DMS153 treated with DMSO at 0.1 percent for 48 hours (cell line): ENCODE measurements around the gene OR2T12.
"Not testable (repeated sequence)": the region's sequence is repeated elsewhere in the genome, so short reads cannot be mapped to it uniquely, and the experiment has no call there.

ENCODE experiments used
- DNase-seq: peaks from one replicate; lab custom pipeline; 2025; ENCODE audit not compliant: unreplicated experiment; lab: John Stamatoyannopoulos, UW

Gene OR2T12

GRCh38 chr1:248303324-248303723, at the start of gene OR2T12:
TSS of gene OR2T12 (minus strand) at chr1:248303424. CDS start at chr1:248295578, 7,846 bp downstream.
- DNase-seq, result no peak

- no peak for DNase-seq
Observed at GRCh38 chr1:248348475-248348874, 45.3 kb upstream of the OR2T12 start, which contains the start of gene OR14C36. TSS of gene OR14C36 (plus strand) at chr1:248348775. CDS start at chr1:248348775, 0 bp downstream.

- no peak for DNase-seq
Observed at GRCh38 chr1:248343451-248343850, 40.2 kb upstream of the OR2T12 start.

- DNase-seq, result no peak
Observed at GRCh38 chr1:248324468-248324867, 21.2 kb upstream of the OR2T12 start, which contains the start of gene OR2M7. TSS of gene OR2M7 (minus strand) at chr1:248324568. CDS start at chr1:248324568, 0 bp downstream.

GRCh38 chr1:248316796-248317195, 13.6 kb upstream of the OR2T12 start:
- no peak for DNase-seq

DNA sequence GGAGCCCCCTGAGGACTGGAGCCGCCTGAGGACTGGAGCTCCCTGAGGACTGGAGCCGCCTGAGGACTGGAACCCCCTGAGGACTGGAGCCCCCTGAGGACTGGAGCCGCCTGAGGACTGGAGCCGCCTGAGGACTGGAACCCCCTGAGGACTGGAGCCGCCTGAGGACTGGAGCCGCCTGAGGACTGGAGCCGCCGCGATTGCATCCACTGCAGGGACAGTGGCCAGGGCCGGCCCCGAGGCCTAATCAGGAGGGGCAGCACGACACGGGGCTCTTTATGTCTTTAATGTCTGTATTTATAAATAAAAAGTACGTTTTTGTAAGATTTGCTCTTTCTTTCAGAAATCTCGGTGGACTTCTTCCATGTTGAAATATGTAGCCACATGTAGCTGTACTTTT, 3.5 kb upstream of the OR2T12 start:
- not testable (repeated sequence) for DNase-seq

DNA sequence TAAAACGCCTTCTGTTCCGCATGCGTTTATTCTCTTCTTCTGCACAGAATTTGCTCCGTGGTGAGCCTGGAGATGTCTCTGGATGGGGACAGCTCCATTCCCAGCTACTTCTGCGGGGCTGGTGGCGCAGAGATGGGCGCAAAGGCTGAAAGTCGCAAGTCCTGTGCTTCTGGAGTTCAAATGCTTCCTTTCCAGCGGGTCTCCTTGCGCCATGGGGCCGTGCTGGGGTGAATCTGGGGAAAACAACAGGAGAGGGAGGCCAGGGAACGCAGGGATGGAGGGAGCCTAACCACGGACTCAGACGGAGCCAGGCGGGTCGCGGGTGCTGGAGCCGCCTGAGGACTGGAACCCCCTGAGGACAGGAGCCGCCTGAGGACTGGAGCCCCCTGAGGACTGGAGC, 2.9 kb upstream of the OR2T12 start:
- DNase-seq, result no peak

DNA sequence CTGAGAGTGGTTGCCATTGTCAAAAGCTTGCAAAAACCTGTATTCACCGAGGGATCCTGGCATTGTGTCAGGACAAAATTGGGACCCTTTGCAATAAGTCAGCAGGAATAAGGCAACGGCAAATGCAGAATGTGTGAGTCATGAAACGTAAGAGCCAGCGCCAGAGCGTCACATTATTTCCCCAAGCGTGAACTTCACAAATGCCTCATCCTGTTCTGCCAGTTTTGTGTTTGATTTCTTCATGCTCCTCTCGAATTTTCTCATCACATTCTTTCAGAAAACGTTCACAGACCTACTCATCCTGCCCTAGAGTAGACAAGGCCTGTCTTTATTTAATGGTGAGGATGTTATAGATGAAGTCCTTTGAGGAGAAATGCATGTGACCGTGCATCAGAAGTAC, 2.4 kb upstream of the OR2T12 start:
- DNase-seq, result not testable (repeated sequence)

DNA sequence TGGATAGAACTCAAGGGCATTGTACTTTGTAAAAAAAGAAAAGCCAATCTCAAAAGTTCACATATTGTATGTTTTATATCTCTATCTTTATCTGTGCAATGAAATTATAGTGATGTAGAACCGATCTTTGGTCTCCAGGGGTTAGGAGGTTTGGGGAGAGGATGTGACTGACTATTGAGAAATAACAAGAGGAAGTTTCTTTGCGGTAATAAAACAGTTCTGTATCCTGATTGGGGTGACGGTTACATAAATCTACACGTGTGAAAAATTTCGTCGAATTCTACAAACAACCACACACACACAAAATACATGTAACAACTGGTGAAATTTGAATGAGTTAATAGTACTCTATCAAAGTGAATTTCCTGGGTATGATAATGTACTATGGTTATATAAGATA, 14.8 kb downstream of the OR2T12 start:
- DNase-seq, result no peak

DNA sequence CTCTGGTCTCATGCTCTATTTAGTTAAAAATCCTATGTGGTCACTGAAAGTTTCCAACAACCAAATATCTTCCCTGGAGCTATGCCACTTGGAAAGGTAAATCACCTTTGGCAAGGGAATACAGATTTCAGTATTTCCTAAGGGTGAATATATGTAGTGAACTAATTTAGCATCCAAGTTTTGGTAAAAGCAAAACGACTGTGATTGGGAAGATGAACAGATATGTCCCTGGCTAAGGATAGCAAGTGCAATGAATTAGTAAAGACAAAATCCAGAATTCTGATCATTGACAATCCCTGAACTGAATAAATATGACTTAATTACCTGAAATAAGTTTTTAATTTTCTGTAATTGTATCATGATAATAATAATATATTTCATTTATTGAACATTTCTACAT, 25.3 kb downstream of the OR2T12 start, which contains the start of gene OR2T33:
Gene OR2T33, minus strand, starts transcription at position 101 of the 400 bp plus-strand sequence. CDS start 4,162 bp downstream, outside the sequence.
- no peak for DNase-seq

DNA sequence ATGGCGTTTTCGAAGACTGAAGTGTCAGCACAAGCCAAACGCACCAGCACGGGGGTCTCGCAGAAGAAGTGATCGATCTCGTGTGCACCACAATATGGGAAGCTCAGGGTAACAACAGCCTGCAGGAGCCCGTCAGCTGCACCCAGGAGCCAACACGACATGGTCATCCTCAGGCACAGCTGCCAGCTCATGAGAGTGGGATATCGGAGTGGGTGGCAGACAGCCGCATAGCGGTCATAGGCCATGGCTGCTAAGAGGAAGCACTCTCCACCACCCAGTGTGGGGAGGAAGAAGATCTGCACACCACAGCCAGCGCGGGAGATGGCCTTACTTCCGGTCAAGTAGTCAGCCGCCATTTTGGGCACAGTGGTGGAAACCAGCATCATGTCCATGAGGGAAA, 30.0 kb downstream of the OR2T12 start:
- DNase-seq, result not testable (repeated sequence)

GRCh38 chr1:248268178-248268577, 35.0 kb downstream of the OR2T12 start:
- DNase-seq, result no peak

GRCh38 chr1:248259309-248259708, 43.9 kb downstream of the OR2T12 start:
- not testable (repeated sequence) for DNase-seq

GRCh38 chr1:248243204-248243603, 60.0 kb downstream of the OR2T12 start:
- DNase-seq, result peak; percentile 71
